WTC11 (cell line): Measurements from ENCODE around the gene CCDC88A. TPM values are rescaled to one million over a fixed set of nuclear protein-coding genes. Genes with fewer than 3 reads are reported as not detected.

ENCODE experiments used
- ATAC-seq: fragments of 200-7000 bp; cut with Tn5 transposase; 2 replicates; pipeline ENCODE4 v1.10.0; 2021; ENCODE audit warnings: mild to moderate bottlenecking, moderate library complexity
- CTCF ChIA-PET: fragments of 300-600 bp; sonication (Branson Sonifier 250); formaldehyde crosslinking; loops from one replicate; lab custom pipeline; 2021; ENCODE audit warnings: antibody characterized with exemption; lab: Charles Lee
- POLR2A ChIA-PET: fragments of 350-600 bp; sonication (Branson Sonifier 250); formaldehyde crosslinking; loops from one replicate; lab custom pipeline; 2021; ENCODE audit warnings: antibody characterized with exemption; lab: Charles Lee
- DNase-seq: peaks from one replicate; pipeline ENCODE4 v3.0.0; 2021; ENCODE audit warnings: low spot score
- H3K27ac Mint-ChIP-seq: 2 replicates; pipeline ENCODE4 v1.8.0; 2021; ENCODE audit warnings: mixed read lengths
- H3K27me3 Mint-ChIP-seq: 2 replicates; pipeline ENCODE4 v1.8.0; 2021; ENCODE audit warnings: low read depth, mild to moderate bottlenecking, moderate library complexity, mixed read lengths
- H3K36me3 Mint-ChIP-seq: 2 replicates; pipeline ENCODE4 v1.8.0; 2021; ENCODE audit warnings: mixed read lengths
- H3K4me1 Mint-ChIP-seq: 2 replicates; pipeline ENCODE4 v1.8.0; 2022; ENCODE audit warnings: mixed read lengths
- H3K4me3 Mint-ChIP-seq: 2 replicates; pipeline ENCODE4 v1.8.0; 2021; ENCODE audit warnings: mild to moderate bottlenecking, moderate library complexity, mixed read lengths
- H3K9me3 Mint-ChIP-seq: 2 replicates; pipeline ENCODE4 v1.8.0; 2021; ENCODE audit warnings: mixed read lengths
- ATF3 ChIP-seq: sonication (generic); formaldehyde crosslinking; conservative IDR thresholded peaks from 2 replicates; pipeline ENCODE4 v1.8.1; 2022; ENCODE audit warnings: mild to moderate bottlenecking, missing genetic modification reagents
- E2F5 ChIP-seq: sonication (generic); formaldehyde crosslinking; IDR thresholded peaks from 2 replicates; pipeline ENCODE4 v1.8.1; 2022; ENCODE audit warnings: mild to moderate bottlenecking, moderate library complexity, missing genetic modification reagents
- ETV6 ChIP-seq: sonication (generic); formaldehyde crosslinking; IDR thresholded peaks from 2 replicates; pipeline ENCODE4 v1.8.1; 2022; ENCODE audit warnings: mild to moderate bottlenecking, missing genetic modification reagents
- HMGXB4 ChIP-seq: sonication (generic); formaldehyde crosslinking; IDR thresholded peaks from 2 replicates; pipeline ENCODE4 v1.8.1; 2023; ENCODE audit warnings: mild to moderate bottlenecking, moderate library complexity, missing genetic modification reagents
- KAT7 ChIP-seq: sonication (generic); formaldehyde crosslinking; IDR thresholded peaks from 2 replicates; pipeline ENCODE4 v1.8.1; 2023; ENCODE audit warnings: missing genetic modification reagents, mild to moderate bottlenecking, borderline replicate concordance
- MXD4 ChIP-seq: fragments of 250-450 bp; sonication (Bioruptor Pico); IDR thresholded peaks from 2 replicates; pipeline ENCODE4 v1.8.0; 2021; ENCODE audit warnings: mild to moderate bottlenecking, moderate library complexity, borderline replicate concordance
- NFE2L1 ChIP-seq: sonication (generic); formaldehyde crosslinking; IDR thresholded peaks from 2 replicates; pipeline ENCODE4 v1.8.1; 2023; ENCODE audit warnings: missing genetic modification reagents
- NR3C1 ChIP-seq: sonication (generic); formaldehyde crosslinking; conservative IDR thresholded peaks from 2 replicates; pipeline ENCODE4 v1.8.1; 2023; ENCODE audit warnings: low read depth, mild to moderate bottlenecking, missing genetic modification reagents
- PREB ChIP-seq: sonication (generic); formaldehyde crosslinking; IDR thresholded peaks from 2 replicates; pipeline ENCODE4 v1.8.1; 2022; ENCODE audit warnings: mild to moderate bottlenecking, missing genetic modification reagents, moderate library complexity, borderline replicate concordance
- TEAD1 ChIP-seq: sonication (generic); formaldehyde crosslinking; IDR thresholded peaks from 2 replicates; pipeline ENCODE4 v1.8.0; 2022; ENCODE audit warnings: mild to moderate bottlenecking, missing genetic modification reagents
- USF2 ChIP-seq: sonication (generic); formaldehyde crosslinking; IDR thresholded peaks from 2 replicates; pipeline ENCODE4 v1.8.1; 2023; ENCODE audit warnings: mild to moderate bottlenecking, missing genetic modification reagents, moderate library complexity
- ZNF121 ChIP-seq: sonication (generic); formaldehyde crosslinking; IDR thresholded peaks from 2 replicates; pipeline ENCODE4 v1.8.0; 2023; ENCODE audit warnings: missing genetic modification reagents
- ZNF219 ChIP-seq: sonication (generic); formaldehyde crosslinking; IDR thresholded peaks from 2 replicates; pipeline ENCODE4 v1.8.0; 2023; ENCODE audit warnings: missing genetic modification reagents, mild to moderate bottlenecking, borderline replicate concordance
- ZNF396 ChIP-seq: fragments of 250-450 bp; sonication (Bioruptor Pico); IDR thresholded peaks from 2 replicates; pipeline ENCODE4 v1.8.0; 2021; ENCODE audit warnings: mild to moderate bottlenecking, moderate library complexity, borderline replicate concordance
- ZNF512 ChIP-seq: sonication (generic); formaldehyde crosslinking; IDR thresholded peaks from 2 replicates; pipeline ENCODE4 v1.8.1; 2022; ENCODE audit warnings: missing genetic modification reagents, borderline replicate concordance
- ZNF532 ChIP-seq: fragments of 250-450 bp; sonication (Bioruptor Pico); IDR thresholded peaks from 2 replicates; pipeline ENCODE4 v1.9.0; 2021; ENCODE audit warnings: mild to moderate bottlenecking, borderline replicate concordance
- total RNA-seq: library from RNA; stranded (reverse); gene quantifications from 3 replicates; pipeline ENCODE4 v1.2.3, GENCODE V29; 2021

CCDC88A gene
- total RNA-seq, 1 experiment from 2014 or later: 97.5 TPM

- TF ChIP-seq ETV6 (CRISPR knock-in tag) (no peak), NFE2L1 (CRISPR knock-in tag) (no peak), ZNF121 (CRISPR knock-in tag) (no peak)
Observed at GRCh38 chr2:55403256-55403998, 16.2 kb downstream of the CCDC88A start (continued).

- no peak for TF ChIP-seq TEAD1 (CRISPR knock-in tag)
- TF ChIP-seq NR3C1: no peak
- no peak for TF ChIP-seq HMGXB4 (CRISPR knock-in tag)
- H3K4me3 Mint-ChIP-seq: no peak overlapping the region
- ChIA-PET CTCF (no interaction called here), POLR2A (no interaction called here)
- no peak overlapping the region for H3K27ac Mint-ChIP-seq
- no peaks in the 10 kb centered on the region; the same call in 1 of the 2 replicates for H3K4me1 Mint-ChIP-seq
- H3K36me3 Mint-ChIP-seq: peaks cover 13% of the 10 kb centered on the region
- H3K9me3 Mint-ChIP-seq: peaks cover 2% of the 10 kb centered on the region; the same call in 1 of the 2 replicates
- ATAC-seq: no peak
- no peaks in the 10 kb centered on the region for H3K27me3 Mint-ChIP-seq
- no peak for DNase-seq
Observed at GRCh38 chr2:55401124-55401523, 18.5 kb downstream of the CCDC88A start.

GRCh38 chr2:55400332-55400731, 19.3 kb downstream of the CCDC88A start:
- H3K4me1 Mint-ChIP-seq: peaks cover 2% of the 10 kb centered on the region
- H3K9me3 Mint-ChIP-seq: peaks cover 3% of the 10 kb centered on the region; the same call in 1 of the 2 replicates
- ChIA-PET CTCF (no interaction called here), POLR2A (no interaction called here)
- peaks cover 13% of the 10 kb centered on the region for H3K36me3 Mint-ChIP-seq
- no peak overlapping the region for H3K27ac Mint-ChIP-seq
- no peak for ATAC-seq
- DNase-seq: no peak
- H3K4me3 Mint-ChIP-seq: no peak overlapping the region
- H3K27me3 Mint-ChIP-seq: no peaks in the 10 kb centered on the region
- no peak for TF ChIP-seq ZNF512 (CRISPR knock-in tag)
- no peak for TF ChIP-seq ZNF219 (CRISPR knock-in tag)
- no peak for TF ChIP-seq PREB (CRISPR knock-in tag)
- TF ChIP-seq HMGXB4 (CRISPR knock-in tag): no peak
- TF ChIP-seq E2F5 (CRISPR knock-in tag): no peak
- no peak for TF ChIP-seq KAT7 (CRISPR knock-in tag)
- no peak for TF ChIP-seq ATF3 (CRISPR knock-in tag)
- no peak for TF ChIP-seq ZNF396 (CRISPR knock-in tag)
- no peak for TF ChIP-seq USF2
- TF ChIP-seq MXD4 (CRISPR knock-in tag): no peak
- no peak for TF ChIP-seq ZNF532 (CRISPR knock-in tag)
